HG03521 (cell line): ENCODE measurements around the gene TRIM56.
A peak's percentile ranks its signal among the peaks of the same experiment; 100 is the strongest.
"Not testable (repeated sequence)": the region's sequence is repeated elsewhere in the genome, so short reads cannot be mapped to it uniquely, and the experiment has no call there.

Source experiments
- ATAC-seq: cut with Tn5 transposase; IDR thresholded peaks from one replicate; pipeline ENCODE4 v1.9.1; 2021; ENCODE audit warnings: mild to moderate bottlenecking, moderate library complexity; ENCODE audit not compliant: unreplicated experiment

Gene TRIM56, protein sequence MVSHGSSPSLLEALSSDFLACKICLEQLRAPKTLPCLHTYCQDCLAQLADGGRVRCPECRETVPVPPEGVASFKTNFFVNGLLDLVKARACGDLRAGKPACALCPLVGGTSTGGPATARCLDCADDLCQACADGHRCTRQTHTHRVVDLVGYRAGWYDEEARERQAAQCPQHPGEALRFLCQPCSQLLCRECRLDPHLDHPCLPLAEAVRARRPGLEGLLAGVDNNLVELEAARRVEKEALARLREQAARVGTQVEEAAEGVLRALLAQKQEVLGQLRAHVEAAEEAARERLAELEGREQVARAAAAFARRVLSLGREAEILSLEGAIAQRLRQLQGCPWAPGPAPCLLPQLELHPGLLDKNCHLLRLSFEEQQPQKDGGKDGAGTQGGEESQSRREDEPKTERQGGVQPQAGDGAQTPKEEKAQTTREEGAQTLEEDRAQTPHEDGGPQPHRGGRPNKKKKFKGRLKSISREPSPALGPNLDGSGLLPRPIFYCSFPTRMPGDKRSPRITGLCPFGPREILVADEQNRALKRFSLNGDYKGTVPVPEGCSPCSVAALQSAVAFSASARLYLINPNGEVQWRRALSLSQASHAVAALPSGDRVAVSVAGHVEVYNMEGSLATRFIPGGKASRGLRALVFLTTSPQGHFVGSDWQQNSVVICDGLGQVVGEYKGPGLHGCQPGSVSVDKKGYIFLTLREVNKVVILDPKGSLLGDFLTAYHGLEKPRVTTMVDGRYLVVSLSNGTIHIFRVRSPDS

DNA sequence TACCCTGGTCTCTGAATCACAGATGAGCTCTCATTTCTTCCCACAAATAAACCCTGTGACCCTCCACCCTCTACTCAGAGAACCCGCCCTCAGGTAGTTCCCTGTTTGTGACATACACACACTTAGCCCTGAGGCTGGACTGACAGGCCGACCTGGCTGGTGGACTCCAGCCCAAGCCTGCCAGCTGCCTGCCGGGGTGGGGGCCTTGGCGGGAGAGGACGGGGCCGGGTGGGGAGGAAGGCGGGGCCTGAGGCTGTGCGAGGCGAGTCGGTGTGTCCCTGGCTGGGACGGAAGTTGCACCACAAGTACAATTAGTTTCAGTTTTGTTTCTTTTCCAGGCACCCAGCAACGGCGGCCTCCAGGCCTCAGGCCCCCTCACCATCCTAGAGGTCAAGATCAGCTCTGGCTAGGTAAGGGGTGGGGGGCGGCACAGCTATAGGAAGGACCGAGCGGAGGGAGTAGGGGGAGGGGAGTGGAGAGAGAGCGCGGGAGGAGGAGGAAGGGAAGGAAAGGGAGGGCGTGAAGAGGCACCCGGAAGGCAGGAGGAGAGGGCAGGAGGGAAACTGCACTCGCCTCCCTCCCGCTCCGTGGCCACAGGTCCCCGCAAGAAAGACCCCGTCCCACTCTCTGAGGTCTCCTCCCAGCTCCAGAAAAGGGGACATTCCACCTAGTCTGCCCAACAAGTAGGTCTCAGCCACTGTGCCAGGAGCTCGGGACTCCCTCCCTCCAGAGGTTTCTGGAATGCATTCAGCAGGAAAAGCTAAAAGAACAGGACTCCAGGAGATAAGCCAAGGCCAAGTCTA, at the start of gene TRIM56:
TSS of gene TRIM56 (plus strand) at position 320 of the 803 bp plus-strand sequence. CDS start 1,832 bp downstream, outside the sequence.
- ATAC-seq = peak; percentile 81

DNA sequence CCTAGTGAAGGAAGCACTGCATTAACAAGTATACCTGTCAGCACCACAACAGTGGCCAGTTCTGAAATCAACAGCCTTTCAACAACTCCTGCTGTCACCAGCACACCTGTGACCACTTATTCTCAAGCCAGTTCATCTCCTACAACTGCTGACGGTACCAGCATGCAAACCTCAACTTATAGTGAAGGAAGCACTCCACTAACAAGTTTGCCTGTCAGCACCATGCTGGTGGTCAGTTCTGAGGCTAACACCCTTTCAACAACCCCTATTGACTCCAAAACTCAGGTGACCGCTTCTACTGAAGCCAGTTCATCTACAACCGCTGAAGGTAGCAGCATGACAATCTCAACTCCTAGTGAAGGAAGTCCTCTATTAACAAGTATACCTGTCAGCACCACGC, 49.3 kb upstream of the TRIM56 start:
- ATAC-seq = no peak

DNA sequence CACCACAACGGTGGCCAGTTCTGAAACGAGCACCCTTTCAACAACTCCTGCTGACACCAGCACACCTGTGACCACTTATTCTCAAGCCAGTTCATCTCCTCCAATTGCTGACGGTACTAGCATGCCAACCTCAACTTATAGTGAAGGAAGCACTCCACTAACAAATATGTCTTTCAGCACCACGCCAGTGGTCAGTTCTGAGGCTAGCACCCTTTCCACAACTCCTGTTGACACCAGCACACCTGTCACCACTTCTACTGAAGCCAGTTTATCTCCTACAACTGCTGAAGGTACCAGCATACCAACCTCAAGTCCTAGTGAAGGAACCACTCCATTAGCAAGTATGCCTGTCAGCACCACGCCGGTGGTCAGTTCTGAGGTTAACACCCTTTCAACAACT, 44.0 kb upstream of the TRIM56 start:
- not testable (repeated sequence) for ATAC-seq

DNA sequence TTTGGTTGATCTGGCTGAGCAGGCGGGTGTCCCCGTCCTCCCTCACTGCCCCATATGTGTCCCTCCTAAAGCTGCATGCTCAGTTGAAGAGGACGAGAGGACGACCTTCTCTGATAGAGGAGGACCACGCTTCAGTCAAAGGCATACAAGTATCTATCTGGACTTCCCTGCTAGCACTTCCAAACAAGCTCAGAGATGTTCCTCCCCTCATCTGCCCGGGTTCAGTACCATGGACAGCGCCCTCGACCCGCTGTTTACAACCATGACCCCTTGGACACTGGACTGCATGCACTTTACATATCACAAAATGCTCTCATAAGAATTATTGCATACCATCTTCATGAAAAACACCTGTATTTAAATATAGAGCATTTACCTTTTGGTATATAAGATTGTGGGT, 26.9 kb upstream of the TRIM56 start:
- no peak for ATAC-seq

DNA sequence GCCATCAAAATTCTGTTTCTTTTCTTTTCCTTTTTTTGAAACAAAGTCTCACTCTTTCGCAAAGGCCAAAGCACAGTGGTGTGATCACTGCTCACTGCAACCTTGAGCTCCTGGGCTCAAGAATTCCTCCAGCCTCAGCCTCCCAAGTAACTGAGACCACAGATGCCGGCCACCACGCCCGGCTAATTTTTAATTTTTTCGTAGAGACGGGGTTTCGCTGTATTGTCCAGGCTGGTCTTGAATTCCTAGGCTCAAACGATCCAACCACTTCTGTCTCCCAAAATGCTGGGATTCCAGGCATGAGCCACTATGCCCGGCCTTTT, 25.7 kb upstream of the TRIM56 start:
- ATAC-seq = no peak

DNA sequence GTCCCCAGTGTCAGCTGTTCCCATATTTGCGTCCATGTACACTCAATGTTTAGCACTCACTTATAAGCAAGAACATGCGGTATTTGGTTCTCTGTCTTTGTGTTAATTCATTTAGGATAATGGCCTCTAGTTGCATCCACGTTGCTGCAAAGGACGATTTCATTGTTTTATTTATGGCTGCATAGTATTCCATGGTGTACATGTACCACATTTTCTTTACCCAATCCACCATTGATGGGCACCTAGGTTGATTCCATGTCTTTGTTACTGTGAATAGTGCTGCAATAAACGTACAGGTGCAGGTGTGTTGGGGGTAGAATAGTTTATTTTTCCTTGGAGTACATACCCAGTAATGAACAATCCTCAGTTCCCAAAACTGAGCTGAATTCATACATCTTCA, 24.3 kb upstream of the TRIM56 start:
- no peak for ATAC-seq

DNA sequence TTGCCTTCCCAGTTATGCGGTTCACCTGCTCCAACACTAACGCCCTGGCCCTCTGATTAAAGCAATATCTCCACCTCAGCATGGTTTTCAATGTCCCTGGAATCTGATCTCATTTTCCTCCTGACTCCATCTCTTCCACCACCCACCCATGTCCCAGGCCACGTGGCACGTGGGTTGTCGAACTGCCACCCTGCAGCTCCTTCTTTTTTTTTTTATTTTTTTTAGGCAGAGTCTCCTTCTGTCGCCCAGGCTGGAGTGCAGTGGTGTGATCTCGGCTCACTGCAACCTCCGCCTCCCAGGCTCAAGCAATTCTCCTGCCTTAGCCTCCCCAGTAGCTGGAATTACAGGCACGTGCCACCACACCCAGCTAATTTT, 21.1 kb upstream of the TRIM56 start:
- not testable (repeated sequence) for ATAC-seq

DNA sequence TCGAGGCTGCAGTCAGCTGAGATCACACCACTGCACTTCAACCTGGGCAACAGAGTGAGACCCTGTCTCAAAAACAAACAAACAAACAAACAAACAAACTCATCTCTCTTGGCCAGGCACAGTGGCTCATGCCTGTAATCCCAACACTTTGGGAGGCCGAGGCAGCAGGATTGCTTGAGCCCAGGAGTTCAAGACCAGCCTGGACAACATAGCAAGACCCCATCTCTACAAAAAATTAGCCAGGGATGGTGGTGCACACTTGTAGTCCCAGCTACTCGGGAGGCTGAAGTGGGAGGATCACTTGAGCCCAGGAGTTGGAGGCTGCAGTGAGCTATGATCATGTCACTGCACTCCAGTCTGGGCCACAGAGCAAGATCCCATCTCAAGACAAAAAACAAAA, 20.1 kb upstream of the TRIM56 start:
- ATAC-seq = not testable (repeated sequence)

DNA sequence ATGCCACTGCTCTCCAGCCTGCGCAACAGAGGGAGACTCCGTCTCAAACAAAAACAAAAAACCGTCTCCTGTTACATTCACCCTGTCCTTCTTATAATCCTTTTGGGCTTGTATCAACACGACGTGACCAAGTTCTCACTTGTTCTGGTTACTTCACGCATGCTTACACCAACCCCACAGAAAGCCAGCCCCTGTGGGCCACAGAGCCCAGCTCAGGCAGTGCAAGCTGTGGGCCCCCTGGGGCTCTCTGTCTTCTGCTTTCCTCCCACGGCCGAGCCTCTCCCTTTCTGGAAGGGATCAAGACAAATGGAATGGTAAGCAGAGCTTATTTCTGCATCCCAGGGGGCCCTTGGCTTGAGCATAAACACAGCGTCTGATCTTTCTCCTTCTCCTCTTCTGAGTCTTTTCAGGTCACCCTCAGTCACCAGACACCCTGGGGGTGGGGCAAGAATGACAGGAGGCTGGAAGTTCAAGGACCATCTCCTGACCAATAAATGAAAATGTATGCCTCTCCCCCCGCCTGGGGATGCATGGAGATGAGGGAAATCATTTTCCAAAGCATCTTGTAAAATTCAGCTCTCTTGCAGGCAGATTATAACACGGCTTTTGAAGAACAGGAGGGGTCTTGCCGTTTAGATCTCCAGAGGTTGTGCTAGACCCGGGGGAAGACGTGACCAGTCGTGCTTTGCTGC, 19.0 kb upstream of the TRIM56 start:
- no peak for ATAC-seq

DNA sequence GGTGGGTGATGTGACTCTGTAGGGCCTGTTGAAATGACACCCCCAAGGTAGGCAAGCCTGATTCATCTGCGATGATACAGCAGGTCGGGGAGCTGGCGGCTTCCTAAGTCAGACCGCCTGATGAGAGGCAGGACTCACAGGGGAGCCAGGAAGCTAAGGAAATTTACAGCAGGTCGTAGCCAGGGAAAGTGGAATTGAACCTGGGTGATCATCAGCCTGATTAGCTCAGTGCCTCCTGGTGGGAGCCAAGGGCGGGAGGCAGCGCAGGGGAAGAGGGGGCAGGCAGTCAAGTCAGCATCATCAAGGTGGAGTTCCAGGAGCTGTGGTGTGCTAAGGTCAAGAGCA, 18.5 kb upstream of the TRIM56 start:
- ATAC-seq = no peak

DNA sequence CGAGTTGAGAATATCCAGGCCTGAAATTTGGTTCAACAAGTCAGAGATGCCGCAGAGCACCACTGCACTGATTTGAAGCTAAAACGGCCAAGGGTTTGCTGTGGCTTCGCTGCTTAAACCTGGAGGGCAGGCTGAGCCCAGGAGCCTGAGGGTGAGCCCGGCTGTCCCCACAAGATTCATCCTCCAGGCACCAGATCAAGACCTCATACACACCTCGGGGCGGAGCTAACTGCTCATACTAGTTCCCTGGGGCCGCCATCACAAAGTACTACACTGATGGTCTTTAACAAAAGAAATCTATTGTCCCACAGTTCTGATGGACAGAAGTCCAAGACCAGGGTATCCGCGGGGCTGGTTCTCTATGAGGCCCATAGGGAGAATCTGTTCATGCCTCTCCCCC, 16.9 kb upstream of the TRIM56 start:
- ATAC-seq = no peak

DNA sequence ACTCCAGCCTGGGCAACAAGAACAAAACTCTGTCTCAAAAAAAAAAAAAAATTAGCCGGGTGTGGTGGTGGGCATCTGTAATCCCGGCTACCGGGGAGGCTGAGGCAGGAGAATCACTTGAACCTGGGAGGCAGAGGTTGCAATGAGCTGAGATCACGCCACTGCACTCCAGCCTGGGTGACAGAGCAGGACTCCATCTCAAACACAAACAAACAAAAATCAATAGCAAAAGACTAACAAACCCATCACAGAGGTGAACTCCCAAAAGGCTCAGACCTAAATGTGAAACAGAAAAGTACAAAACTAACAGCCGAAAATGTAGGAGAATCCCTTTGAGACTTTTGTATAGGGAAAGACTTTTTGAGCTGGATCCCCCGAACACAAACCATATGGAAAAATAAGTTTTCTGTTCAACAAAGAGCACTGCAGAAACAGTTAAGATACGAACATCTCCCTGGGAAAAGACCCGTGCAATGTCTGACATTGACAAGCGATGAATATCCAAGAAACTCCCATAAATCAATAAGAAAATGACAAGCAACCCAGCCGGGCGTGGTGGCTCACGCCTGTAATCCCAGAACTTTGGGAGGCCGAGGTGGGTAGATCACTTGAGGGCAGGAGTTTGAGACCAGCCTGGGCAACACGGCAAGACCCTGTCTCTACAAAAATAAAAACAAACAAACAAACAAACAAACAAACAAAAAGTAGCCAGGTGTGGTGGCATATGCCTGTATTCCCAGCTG, 13.7 kb upstream of the TRIM56 start:
- ATAC-seq = not testable (repeated sequence)

DNA sequence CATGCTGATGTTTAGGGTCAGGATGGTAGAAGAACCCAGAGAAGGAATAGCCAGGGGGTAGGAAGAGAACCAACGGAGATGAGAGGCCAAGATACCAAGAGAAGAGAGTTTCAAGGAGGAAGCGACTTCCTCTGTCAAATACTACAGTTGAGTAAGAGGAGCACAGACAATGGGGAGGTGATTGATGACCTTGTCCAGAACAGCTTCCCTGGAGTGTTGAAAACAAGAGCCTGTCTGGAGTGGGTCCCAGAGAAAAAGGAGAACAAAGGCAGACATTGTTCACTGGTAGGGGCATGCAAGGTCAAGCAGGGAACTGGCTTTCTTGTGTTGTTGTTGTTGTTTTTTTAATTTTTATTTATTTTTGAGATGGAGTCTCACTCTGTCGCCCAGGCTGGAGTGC, 9.6 kb upstream of the TRIM56 start:
- no peak for ATAC-seq

DNA sequence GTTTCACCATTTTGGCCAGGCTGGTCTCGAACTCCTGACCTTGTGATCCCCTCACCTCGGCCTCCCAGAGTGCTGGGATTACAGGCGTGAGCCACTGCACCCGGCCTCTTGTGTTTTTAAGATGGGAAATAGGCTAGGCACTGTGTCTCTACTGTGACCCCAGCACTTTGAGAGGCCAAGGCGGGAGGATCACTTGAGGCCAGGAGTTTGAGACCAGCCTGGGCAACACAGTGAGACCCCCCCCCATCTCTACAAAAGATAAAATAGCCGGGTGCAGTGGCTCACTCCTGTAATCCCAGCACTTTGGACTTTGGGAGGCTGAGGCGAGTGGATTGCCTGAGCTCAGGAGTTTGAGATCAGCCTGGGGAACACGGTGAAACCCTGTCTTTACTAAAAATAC, 9.1 kb upstream of the TRIM56 start:
- not testable (repeated sequence) for ATAC-seq

DNA sequence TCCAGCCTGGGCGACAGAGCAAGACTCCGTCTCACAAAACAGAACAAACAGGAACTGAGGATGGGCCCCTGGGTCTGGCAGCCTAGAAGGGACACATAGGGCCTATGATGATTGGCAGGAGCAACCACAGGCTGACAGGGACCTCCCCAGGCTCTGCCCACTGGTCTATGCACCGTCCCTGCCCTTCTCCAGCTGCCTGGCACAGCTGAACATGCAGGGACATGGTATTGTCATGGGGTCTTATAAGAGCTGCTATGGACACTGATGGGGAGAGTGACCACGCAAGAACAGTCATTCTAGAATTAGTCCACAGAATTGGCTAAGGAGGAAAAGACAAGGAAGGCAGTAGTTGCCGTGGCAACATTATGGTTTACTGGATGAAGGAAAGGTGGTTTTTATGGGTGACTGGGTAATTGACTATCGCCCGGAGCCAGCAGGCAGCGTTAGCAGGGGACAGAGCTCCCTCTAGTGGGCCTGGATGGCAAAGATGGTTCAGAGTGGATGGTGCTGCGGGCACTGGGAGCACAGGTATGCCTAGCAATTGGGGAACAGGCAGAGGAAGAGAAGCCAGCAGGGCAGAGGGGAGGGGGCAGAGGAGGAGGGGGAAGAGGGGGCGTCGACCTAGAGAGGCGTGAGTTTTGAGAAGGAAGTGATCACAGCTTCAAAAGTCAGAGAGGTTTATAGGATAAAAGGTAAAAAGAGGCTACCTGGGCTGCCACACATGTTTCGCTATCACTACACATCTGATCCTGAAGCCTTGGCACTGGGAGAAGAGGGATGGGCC, 7.8 kb upstream of the TRIM56 start:
- no peak for ATAC-seq

DNA sequence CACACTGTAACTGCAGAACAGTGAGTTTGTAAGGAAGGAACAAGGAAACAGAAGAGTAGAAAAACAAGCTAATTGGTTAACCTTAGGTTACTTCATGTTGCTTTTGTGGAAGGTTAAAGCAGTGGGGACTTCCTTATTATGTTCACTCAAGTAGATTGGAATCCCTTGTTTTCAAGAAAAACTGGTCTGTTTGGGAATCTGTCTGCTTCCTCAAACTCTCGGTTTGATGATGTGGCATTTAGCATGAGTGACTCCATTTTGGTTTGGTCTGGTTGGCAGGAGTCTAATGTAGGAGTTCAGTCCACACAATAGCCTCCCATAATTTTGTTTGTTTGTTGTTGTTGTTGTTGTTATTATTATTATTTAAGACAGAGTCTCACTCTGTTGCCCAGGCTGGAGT, 3.8 kb upstream of the TRIM56 start:
- ATAC-seq = no peak

DNA sequence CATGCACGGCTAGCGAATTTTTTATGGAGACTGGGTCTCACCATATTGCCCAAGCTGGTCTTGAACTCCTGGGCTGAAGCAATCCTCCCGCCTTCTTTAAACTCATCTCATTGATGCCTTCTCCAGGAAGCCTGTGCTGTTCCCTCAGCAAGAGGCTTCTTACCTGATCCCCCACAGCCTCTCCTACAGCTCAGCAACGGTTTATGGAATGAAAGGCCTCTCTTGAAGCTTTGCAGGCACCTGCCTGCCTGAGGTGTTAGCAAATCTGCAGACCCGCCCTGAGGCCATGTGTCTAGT, 468 bp upstream of the TRIM56 start:
- no peak for ATAC-seq

DNA sequence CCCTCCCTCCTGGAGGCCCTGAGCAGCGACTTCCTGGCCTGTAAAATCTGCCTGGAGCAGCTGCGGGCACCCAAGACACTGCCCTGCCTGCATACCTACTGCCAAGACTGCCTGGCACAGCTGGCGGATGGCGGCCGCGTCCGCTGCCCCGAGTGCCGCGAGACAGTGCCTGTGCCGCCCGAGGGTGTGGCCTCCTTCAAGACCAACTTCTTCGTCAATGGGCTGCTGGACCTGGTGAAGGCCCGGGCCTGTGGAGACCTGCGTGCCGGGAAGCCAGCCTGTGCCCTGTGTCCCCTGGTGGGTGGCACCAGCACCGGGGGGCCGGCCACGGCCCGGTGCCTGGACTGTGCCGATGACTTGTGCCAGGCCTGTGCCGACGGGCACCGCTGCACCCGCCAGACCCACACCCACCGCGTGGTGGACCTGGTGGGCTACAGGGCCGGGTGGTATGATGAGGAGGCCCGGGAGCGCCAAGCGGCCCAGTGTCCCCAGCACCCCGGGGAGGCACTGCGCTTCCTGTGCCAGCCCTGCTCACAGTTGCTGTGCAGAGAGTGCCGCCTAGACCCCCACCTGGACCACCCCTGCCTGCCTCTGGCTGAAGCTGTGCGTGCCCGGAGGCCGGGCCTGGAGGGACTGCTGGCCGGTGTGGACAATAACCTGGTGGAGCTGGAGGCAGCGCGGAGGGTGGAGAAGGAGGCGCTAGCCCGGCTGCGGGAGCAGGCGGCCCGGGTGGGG, 2.2 kb downstream of the TRIM56 start:
- no peak for ATAC-seq

DNA sequence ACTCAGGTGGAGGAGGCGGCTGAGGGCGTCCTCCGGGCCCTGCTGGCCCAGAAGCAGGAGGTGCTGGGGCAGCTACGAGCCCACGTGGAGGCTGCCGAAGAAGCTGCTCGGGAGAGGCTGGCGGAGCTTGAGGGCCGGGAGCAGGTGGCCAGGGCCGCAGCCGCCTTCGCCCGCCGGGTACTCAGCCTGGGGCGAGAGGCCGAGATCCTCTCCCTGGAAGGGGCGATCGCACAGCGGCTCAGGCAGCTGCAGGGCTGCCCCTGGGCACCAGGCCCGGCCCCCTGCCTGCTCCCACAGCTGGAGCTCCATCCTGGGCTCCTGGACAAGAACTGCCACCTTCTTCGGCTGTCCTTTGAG, 2.8 kb downstream of the TRIM56 start:
- no peak for ATAC-seq
